GM21515 (cell line): Measurements from ENCODE around the gene FDPS.
"Not testable (repeated sequence)": the region's sequence is repeated elsewhere in the genome, so short reads cannot be mapped to it uniquely, and the experiment has no call there.

Source experiments
- ATAC-seq: cut with Tn5 transposase; IDR thresholded peaks from one replicate; pipeline ENCODE4 v1.9.1; 2021; ENCODE audit not compliant: unreplicated experiment

Gene FDPS

GRCh38 chr1:155285063-155285462, 23.6 kb upstream of the FDPS start:
- ATAC-seq = no peak

- ATAC-seq = no peak
Observed at GRCh38 chr1:155285631-155286044, 23.0 kb upstream of the FDPS start.

- ATAC-seq = no peak
Observed at GRCh38 chr1:155286544-155286943, 22.1 kb upstream of the FDPS start.

GRCh38 chr1:155287987-155288543, 20.6 kb upstream of the FDPS start:
- ATAC-seq = no peak

- ATAC-seq = not testable (repeated sequence)
Observed at GRCh38 chr1:155291006-155291405, 17.7 kb upstream of the FDPS start.

GRCh38 chr1:155293086-155293749, 15.4 kb upstream of the FDPS start:
- ATAC-seq = no peak

GRCh38 chr1:155294520-155295182, 14.0 kb upstream of the FDPS start:
- ATAC-seq = no peak

- no peak for ATAC-seq
Observed at GRCh38 chr1:155295183-155295941, 13.3 kb upstream of the FDPS start.

GRCh38 chr1:155295942-155296267, 12.8 kb upstream of the FDPS start:
- ATAC-seq = no peak

GRCh38 chr1:155296661-155297060, 12.0 kb upstream of the FDPS start:
- no peak for ATAC-seq

- no peak for ATAC-seq
Observed at GRCh38 chr1:155297384-155297783, 11.3 kb upstream of the FDPS start.

GRCh38 chr1:155300024-155300423, 8.6 kb upstream of the FDPS start:
- no peak for ATAC-seq

- no peak for ATAC-seq
Observed at GRCh38 chr1:155300553-155301329, 7.9 kb upstream of the FDPS start.

GRCh38 chr1:155301342-155301841, 7.3 kb upstream of the FDPS start, which contains the start of gene PKLR:
Gene PKLR (minus strand): TSS chr1:155301438. CDS start chr1:155301395, 43 bp downstream.
- ATAC-seq = no peak

GRCh38 chr1:155304558-155305063, 4.1 kb upstream of the FDPS start:
- ATAC-seq = no peak

GRCh38 chr1:155305881-155306391, 2.7 kb upstream of the FDPS start:
- ATAC-seq = no peak

GRCh38 chr1:155307247-155307740, 1.4 kb upstream of the FDPS start:
- ATAC-seq = no peak

- ATAC-seq = no peak
Observed at GRCh38 chr1:155309423-155310021, 856 bp downstream of the FDPS start.

GRCh38 chr1:155313261-155313660, 4.6 kb downstream of the FDPS start:
- no peak for ATAC-seq

GRCh38 chr1:155316922-155317321, 8.3 kb downstream of the FDPS start:
- ATAC-seq = no peak
